HG03457 (cell line): Measurements from ENCODE around the gene C3orf80.
"Not testable (repeated sequence)": the region's sequence is repeated elsewhere in the genome, so short reads cannot be mapped to it uniquely, and the experiment has no call there.

Source experiments
- ATAC-seq: cut with Tn5 transposase; IDR thresholded peaks from one replicate; pipeline ENCODE4 v1.9.1; 2021; ENCODE audit warnings: moderate number of reproducible peaks; ENCODE audit not compliant: unreplicated experiment

The C3orf80 gene

GRCh38 chr3:160225176-160226025, at the start of gene C3orf80:
Gene C3orf80, plus strand, starts transcription at chr3:160225422. Its CDS starts 214 bp downstream, at chr3:160225636.
- peak; percentile 77 for ATAC-seq

- ATAC-seq = no peak
Observed at GRCh38 chr3:160176923-160177322, 48.3 kb upstream of the C3orf80 start.

- not testable (repeated sequence) for ATAC-seq
Observed at GRCh38 chr3:160178661-160179060, 46.6 kb upstream of the C3orf80 start.

- ATAC-seq = not testable (repeated sequence)
Observed at GRCh38 chr3:160179403-160179802, 45.8 kb upstream of the C3orf80 start.

- ATAC-seq = no peak
Observed at GRCh38 chr3:160179906-160180305, 45.3 kb upstream of the C3orf80 start.

GRCh38 chr3:160180581-160181216, 44.5 kb upstream of the C3orf80 start:
- ATAC-seq = no peak

- ATAC-seq = no peak
Observed at GRCh38 chr3:160183345-160184076, 41.7 kb upstream of the C3orf80 start.

GRCh38 chr3:160184655-160185054, 40.6 kb upstream of the C3orf80 start:
- no peak for ATAC-seq

- no peak for ATAC-seq
Observed at GRCh38 chr3:160185751-160186150, 39.5 kb upstream of the C3orf80 start.

- ATAC-seq = no peak
Observed at GRCh38 chr3:160187288-160187687, 37.9 kb upstream of the C3orf80 start.

GRCh38 chr3:160192310-160193029, 32.8 kb upstream of the C3orf80 start:
- no peak for ATAC-seq

- ATAC-seq = no peak
Observed at GRCh38 chr3:160193644-160194192, 31.5 kb upstream of the C3orf80 start.

GRCh38 chr3:160194438-160194837, 30.8 kb upstream of the C3orf80 start:
- no peak for ATAC-seq

GRCh38 chr3:160195106-160195505, 30.1 kb upstream of the C3orf80 start:
- no peak for ATAC-seq

GRCh38 chr3:160196511-160197104, 28.6 kb upstream of the C3orf80 start:
- ATAC-seq = no peak

GRCh38 chr3:160199108-160199507, 26.1 kb upstream of the C3orf80 start:
- ATAC-seq = no peak

GRCh38 chr3:160200353-160200752, 24.9 kb upstream of the C3orf80 start:
- peak; percentile 80 for ATAC-seq

GRCh38 chr3:160204396-160205011, 20.7 kb upstream of the C3orf80 start:
- ATAC-seq = not testable (repeated sequence)

GRCh38 chr3:160205606-160206005, 19.6 kb upstream of the C3orf80 start:
- ATAC-seq = no peak

- ATAC-seq = no peak
Observed at GRCh38 chr3:160210341-160210740, 14.9 kb upstream of the C3orf80 start.
